ENCODE measurements around the gene CYP21A2. TPM values are rescaled to one million over a fixed set of nuclear protein-coding genes. Genes with fewer than 3 reads are reported as not detected.

CYP21A2 gene
- total RNA-seq, 1 donor from 2014 or later: 0.30 TPM

DNA sequence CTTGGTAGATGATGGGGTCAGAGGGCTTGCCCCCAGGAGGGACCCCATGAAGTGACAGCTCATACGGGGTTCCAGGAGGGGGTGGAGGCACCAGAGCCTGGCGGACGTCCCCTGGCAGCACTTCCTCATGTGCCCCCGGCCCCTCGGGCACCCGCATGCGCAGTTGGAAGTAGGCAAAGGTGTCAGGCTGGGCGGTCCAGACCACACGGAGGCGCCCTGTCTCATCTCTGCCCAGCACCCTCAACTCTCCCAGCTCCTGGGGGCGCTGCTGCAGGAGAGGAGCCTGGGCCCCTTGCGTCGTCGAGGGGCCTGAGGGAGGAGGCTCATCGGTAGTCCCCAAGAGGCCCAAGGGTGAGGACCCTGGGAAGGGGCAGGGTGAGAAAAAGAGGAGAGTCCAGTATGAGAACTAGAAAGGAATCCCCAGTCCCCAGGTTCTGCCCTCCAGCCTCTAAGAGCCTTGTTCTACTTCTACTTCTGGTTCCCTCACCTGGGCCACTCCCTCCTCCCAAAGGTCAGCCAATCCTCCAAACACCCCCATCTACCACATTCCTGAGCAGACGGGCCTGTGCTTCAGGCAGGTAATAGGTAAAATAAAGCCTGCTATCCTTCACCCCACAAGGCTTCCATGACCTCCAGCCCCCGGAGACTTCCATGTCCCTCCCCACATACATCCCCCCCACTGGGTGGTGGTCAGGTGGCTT lies 47.7 kb downstream of the CYP21A2 start:
- TF ChIP-seq, protein P1, sequence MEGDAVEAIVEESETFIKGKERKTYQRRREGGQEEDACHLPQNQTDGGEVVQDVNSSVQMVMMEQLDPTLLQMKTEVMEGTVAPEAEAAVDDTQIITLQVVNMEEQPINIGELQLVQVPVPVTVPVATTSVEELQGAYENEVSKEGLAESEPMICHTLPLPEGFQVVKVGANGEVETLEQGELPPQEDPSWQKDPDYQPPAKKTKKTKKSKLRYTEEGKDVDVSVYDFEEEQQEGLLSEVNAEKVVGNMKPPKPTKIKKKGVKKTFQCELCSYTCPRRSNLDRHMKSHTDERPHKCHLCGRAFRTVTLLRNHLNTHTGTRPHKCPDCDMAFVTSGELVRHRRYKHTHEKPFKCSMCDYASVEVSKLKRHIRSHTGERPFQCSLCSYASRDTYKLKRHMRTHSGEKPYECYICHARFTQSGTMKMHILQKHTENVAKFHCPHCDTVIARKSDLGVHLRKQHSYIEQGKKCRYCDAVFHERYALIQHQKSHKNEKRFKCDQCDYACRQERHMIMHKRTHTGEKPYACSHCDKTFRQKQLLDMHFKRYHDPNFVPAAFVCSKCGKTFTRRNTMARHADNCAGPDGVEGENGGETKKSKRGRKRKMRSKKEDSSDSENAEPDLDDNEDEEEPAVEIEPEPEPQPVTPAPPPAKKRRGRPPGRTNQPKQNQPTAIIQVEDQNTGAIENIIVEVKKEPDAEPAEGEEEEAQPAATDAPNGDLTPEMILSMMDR (IDR thresholded peaks at IDR 0.05): no peak
- Mint-ChIP-seq H3K4me3 (ENCODE audit: unreplicated experiment) (no peak overlapping the region), H3K27me3 (ENCODE audit: unreplicated experiment) (peaks cover 3% of the 10 kb centered on the region), H3K9me3 (ENCODE audit: unreplicated experiment) (no peaks in the 10 kb centered on the region), H3K36me3 (ENCODE audit: unreplicated experiment) (no peaks in the 10 kb centered on the region), H3K27ac (ENCODE audit: unreplicated experiment) (peak overlapping the region; percentile 44), H3K4me1 (ENCODE audit: unreplicated experiment) (peaks cover 43% of the 10 kb centered on the region)
- no peak for DNase-seq (ENCODE audit: extremely low spot score, unreplicated experiment)

DNA sequence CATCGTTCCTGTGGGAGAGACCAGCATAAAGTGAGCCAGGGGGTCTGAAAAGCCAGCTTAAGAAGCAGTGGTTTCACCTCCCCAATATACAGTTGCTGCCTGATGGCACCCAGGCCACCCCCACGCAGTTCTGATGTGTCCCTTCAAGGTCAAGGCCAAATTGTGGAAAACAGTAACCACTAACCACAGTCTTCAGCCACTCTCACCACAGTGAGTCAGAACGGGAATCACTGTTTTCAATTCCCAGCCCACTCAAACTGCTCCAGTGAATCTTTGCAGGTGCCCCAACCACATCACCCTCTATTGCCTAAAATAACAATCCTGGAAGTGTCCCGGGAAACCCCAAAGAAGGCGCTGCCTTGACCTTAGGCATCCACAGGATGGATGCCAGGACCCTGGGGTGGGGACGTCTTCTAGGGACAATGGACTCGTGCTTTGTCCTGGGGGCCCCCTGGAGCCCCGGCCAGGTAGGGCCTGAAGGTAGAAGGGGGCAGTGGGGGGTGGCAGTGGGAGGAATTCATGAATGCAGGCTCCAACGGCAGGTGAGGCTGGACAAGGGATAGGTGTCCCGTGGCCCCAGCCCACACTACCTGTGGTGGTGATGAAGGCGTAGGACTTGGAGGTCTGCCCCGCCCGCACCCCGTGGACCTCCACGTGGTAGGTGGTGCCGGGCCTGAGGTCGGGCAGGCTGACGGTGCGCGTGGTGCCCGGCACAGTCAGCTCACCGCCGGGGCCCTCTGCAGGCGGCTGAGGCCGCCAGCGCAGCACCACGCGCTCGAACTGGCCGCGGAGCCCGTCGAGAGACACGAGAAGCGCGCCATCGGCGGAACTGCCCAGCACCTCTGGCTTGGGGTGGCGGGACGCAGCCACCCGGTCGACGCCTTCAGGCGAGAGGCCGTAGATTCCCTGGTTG lies 48.7 kb downstream of the CYP21A2 start:
- TF ChIP-seq, protein P1 (IDR thresholded peaks at IDR 0.05): no peak
- peaks cover 3% of the 10 kb centered on the region for H3K27me3 Mint-ChIP-seq (ENCODE audit: unreplicated experiment)
- peak overlapping the region; percentile 44 for H3K27ac Mint-ChIP-seq (ENCODE audit: unreplicated experiment)
- no peak overlapping the region for H3K4me3 Mint-ChIP-seq (ENCODE audit: unreplicated experiment)
- no peak for DNase-seq (ENCODE audit: extremely low spot score, unreplicated experiment)
- no peaks in the 10 kb centered on the region for H3K36me3 Mint-ChIP-seq (ENCODE audit: unreplicated experiment)
- H3K4me1 Mint-ChIP-seq (ENCODE audit: unreplicated experiment): peaks cover 36% of the 10 kb centered on the region
- H3K9me3 Mint-ChIP-seq (ENCODE audit: unreplicated experiment): no peaks in the 10 kb centered on the region

DNA sequence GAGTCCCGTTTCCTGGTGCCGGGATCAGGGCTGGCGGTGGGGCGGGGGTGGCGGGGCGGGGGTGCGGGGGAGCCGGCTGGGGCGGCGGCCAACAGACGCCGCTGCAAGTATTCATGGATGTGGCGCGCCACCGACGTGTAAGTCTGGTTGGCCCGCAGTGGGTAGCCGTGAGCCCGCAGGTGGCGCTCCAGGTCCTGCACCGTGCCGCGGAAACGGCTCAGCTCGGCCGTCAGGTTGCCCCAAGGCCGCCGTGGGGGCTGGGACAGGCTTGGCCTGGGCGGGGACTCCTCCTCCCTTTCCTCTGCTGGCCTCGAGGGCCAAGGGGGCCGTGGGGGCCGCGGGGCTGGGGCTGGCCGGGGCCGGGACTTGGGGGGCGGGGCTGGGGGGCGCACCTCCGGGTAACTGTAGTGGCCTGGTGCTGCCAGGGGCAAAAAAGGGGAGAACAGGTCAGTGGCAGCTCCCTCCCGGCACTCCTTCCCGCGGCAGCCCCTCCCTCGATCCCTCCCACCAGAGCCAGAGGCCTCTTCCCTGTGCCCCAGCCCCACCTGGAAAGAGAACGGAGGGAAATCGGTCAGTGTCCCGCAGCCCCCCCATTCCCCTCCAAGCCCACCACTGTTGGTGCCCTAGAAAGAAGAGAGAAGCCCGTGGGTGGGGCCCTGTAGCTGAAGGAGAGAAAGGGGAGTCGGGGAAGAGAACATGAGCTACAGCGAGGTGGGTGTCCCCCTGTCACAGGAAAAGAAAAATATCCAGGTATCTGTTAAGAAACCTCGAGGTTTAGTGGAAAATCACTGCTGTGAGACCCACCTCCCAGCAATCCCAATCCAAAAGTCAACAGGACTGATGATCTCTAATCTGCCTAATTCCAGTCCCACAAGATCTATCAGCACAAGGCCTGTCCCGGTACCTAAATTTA lies 49.6 kb downstream of the CYP21A2 start:
- TF ChIP-seq, protein P1 (IDR thresholded peaks at IDR 0.05): peak; percentile 75
- Mint-ChIP-seq H3K27me3 (ENCODE audit: unreplicated experiment) (peaks cover 3% of the 10 kb centered on the region), H3K9me3 (ENCODE audit: unreplicated experiment) (no peaks in the 10 kb centered on the region), H3K27ac (ENCODE audit: unreplicated experiment) (no peak overlapping the region), H3K36me3 (ENCODE audit: unreplicated experiment) (no peaks in the 10 kb centered on the region), H3K4me1 (ENCODE audit: unreplicated experiment) (peaks cover 37% of the 10 kb centered on the region), H3K4me3 (ENCODE audit: unreplicated experiment) (no peak overlapping the region)
- DNase-seq (ENCODE audit: extremely low spot score, unreplicated experiment): peak; percentile 92

DNA sequence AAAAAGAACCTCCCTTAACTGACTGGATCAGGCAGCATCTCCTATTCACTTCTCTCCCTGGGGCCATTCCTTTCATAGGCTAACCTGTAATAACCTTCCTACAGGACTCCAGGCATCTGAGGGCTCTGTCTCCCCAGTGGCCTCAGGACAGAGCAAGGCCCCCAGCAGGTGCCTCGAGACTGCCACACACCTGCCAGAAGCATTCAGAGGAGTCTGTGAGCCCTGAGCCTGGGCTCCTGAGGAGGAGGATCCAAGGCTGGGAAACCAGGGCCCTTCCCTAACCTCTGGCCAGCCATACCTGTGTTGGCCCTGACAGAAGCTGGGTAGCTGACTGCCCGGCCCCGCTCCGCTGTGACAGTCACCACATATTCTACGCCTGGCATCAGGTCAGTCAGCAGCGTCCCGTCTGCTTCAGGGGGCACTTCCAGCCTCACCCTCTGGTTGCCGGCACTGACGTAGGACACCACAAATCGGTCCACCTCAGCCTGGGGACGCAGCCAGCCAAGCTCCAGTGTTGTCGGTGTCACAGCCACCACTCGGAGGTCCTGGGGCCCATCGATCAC lies 50.4 kb downstream of the CYP21A2 start:
- H3K4me1 Mint-ChIP-seq (ENCODE audit: unreplicated experiment): peaks cover 38% of the 10 kb centered on the region
- no peaks in the 10 kb centered on the region for H3K9me3 Mint-ChIP-seq (ENCODE audit: unreplicated experiment)
- H3K4me3 Mint-ChIP-seq (ENCODE audit: unreplicated experiment): no peak overlapping the region
- H3K36me3 Mint-ChIP-seq (ENCODE audit: unreplicated experiment): no peaks in the 10 kb centered on the region
- no peak overlapping the region for H3K27ac Mint-ChIP-seq (ENCODE audit: unreplicated experiment)
- TF ChIP-seq, protein P1 (IDR thresholded peaks at IDR 0.05): no peak
- DNase-seq (ENCODE audit: extremely low spot score, unreplicated experiment): no peak
- peaks cover 3% of the 10 kb centered on the region for H3K27me3 Mint-ChIP-seq (ENCODE audit: unreplicated experiment)
